GM21576 (cell line): Measurements from ENCODE around the gene LDLRAD4.
A peak's percentile ranks its signal among the peaks of the same experiment; 100 is the strongest.

ENCODE experiments used
- ATAC-seq: cut with Tn5 transposase; IDR thresholded peaks from one replicate; pipeline ENCODE4 v1.9.1; 2021; ENCODE audit warnings: mild to moderate bottlenecking, moderate library complexity; ENCODE audit not compliant: unreplicated experiment

Gene LDLRAD4

GRCh38 chr18:13201292-13201691 lies 17.3 kb upstream of the LDLRAD4 start:
- no peak for ATAC-seq

- no peak for ATAC-seq
Measured at GRCh38 chr18:13202571-13202970, 16.0 kb upstream of the LDLRAD4 start.

GRCh38 chr18:13206301-13206700 lies 12.3 kb upstream of the LDLRAD4 start:
- ATAC-seq, result no peak

GRCh38 chr18:13207294-13207693 lies 11.3 kb upstream of the LDLRAD4 start:
- no peak for ATAC-seq

- no peak for ATAC-seq
Measured at GRCh38 chr18:13211534-13211933, 7.0 kb upstream of the LDLRAD4 start.

GRCh38 chr18:13213036-13213795 lies 5.3 kb upstream of the LDLRAD4 start:
- no peak for ATAC-seq

GRCh38 chr18:13214609-13215008 lies 4.0 kb upstream of the LDLRAD4 start:
- ATAC-seq, result no peak

GRCh38 chr18:13216092-13216582 lies 2.4 kb upstream of the LDLRAD4 start:
- no peak for ATAC-seq

GRCh38 chr18:13216711-13217465 lies 1.7 kb upstream of the LDLRAD4 start:
- peak; percentile 43 for ATAC-seq

- ATAC-seq, result peak; percentile 33
Measured at GRCh38 chr18:13217466-13217961, 1.0 kb upstream of the LDLRAD4 start.

- ATAC-seq, result peak; percentile 11
Measured at GRCh38 chr18:13217971-13218367, 591 bp upstream of the LDLRAD4 start.

GRCh38 chr18:13218997-13219396 lies 437 bp downstream of the LDLRAD4 start:
- ATAC-seq, result no peak

- ATAC-seq, result no peak
Measured at GRCh38 chr18:13219593-13220159, 1.1 kb downstream of the LDLRAD4 start.

GRCh38 chr18:13220361-13220991 lies 1.9 kb downstream of the LDLRAD4 start:
- ATAC-seq, result no peak

- no peak for ATAC-seq
Measured at GRCh38 chr18:13221869-13222855, 3.6 kb downstream of the LDLRAD4 start.

GRCh38 chr18:13222856-13223281 lies 4.3 kb downstream of the LDLRAD4 start:
- no peak for ATAC-seq

GRCh38 chr18:13223311-13224143 lies 5.0 kb downstream of the LDLRAD4 start:
- ATAC-seq, result no peak

GRCh38 chr18:13225261-13225660 lies 6.7 kb downstream of the LDLRAD4 start:
- no peak for ATAC-seq

- no peak for ATAC-seq
Measured at GRCh38 chr18:13226533-13227144, 8.1 kb downstream of the LDLRAD4 start.
